Measurements from ENCODE around the gene MPEG1.

MPEG1 gene

DNA sequence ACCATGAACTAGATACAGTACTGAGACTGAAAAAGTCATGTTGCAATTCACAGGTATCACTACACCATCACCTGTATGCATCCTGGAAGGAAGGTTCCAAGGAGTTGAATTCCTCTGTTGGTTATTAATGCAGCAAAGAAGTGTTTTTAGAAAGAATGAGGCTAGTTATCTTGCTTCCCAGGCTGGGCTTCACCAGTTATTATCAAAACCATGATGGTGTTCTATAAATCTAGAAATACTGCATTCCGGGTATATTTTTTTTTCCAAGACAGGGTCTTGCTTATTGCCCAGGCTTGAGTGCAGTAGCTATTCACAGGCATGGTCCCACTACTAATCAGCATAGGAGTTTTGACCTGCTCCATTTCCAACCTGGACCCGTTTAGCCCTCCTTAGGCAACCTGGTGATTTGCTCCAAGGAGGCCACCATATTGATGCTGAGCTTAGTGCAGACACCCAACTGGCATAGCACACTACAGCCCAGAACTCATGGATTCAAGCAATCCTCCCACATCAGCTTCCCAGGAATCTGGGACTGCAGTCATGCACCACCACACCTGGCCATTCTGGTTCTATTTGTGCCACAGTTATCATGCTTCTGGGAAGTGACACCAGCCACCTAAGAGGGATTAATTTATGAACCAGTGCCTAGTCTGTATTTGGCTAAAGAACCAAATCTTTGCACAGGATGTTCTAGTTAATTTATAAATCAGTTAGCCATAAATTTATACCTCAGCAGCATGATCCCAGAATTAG is 1.6 kb upstream of the MPEG1 start:
- TF ChIP-seq CREB1 (IDR thresholded peaks at IDR 0.05; ENCODE audit: low read depth) (no peak), YY1 (IDR thresholded peaks at IDR 0.05; ENCODE audit: low read depth) (no peak), EP300 (IDR thresholded peaks at IDR 0.05; ENCODE audit: borderline replicate concordance) (no peak), USF1 (IDR thresholded peaks at IDR 0.05) (no peak), FOXM1 (IDR thresholded peaks at IDR 0.05; ENCODE audit: borderline replicate concordance, low read depth) (no peak), EGR1 (IDR thresholded peaks at IDR 0.05) (no peak), TCF12 (IDR thresholded peaks at IDR 0.05; ENCODE audit: low read depth) (no peak), TAF1 (IDR thresholded peaks at IDR 0.05; ENCODE audit: low read depth) (no peak), NFIC (IDR thresholded peaks at IDR 0.05) (no peak)

DNA sequence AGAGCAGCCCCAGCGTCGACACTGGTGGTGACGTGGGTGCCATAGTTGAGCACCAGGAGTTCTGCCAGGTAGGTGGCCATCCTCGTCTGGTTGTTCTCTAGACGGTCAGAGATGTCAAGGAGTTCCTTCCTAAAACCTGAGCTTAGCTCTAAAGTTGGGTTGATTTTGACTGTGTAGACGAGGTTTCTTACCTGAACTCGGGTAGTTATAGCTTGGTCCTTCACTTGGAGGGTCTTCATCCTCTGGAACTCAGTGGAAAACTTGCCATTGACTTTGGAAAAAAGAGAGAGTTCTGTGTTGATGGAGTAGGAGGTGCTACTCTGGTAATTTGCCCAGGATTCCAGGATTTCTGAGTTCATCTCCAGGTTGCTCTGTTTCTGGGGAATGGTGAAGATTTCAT is 505 bp downstream of the MPEG1 start:
- TF ChIP-seq EGR1 (IDR thresholded peaks at IDR 0.05) (no peak), TAF1 (IDR thresholded peaks at IDR 0.05; ENCODE audit: low read depth) (no peak), EP300 (IDR thresholded peaks at IDR 0.05; ENCODE audit: borderline replicate concordance) (no peak), TEAD4 (IDR thresholded peaks at IDR 0.05) (no peak), YY1 (IDR thresholded peaks at IDR 0.05; ENCODE audit: low read depth) (no peak), ZBTB7A (IDR thresholded peaks at IDR 0.05; ENCODE audit: low read depth) (no peak), USF1 (IDR thresholded peaks at IDR 0.05) (no peak), RAD21 (IDR thresholded peaks at IDR 0.05; ENCODE audit: low read depth) (no peak), TCF12 (IDR thresholded peaks at IDR 0.05; ENCODE audit: low read depth) (no peak), CEBPB (IDR thresholded peaks at IDR 0.05) (no peak), FOXM1 (IDR thresholded peaks at IDR 0.05; ENCODE audit: borderline replicate concordance, low read depth) (no peak), CREB1 (IDR thresholded peaks at IDR 0.05; ENCODE audit: low read depth) (no peak), NFIC (IDR thresholded peaks at IDR 0.05) (no peak)
- TF ChIP-seq, protein P1, sequence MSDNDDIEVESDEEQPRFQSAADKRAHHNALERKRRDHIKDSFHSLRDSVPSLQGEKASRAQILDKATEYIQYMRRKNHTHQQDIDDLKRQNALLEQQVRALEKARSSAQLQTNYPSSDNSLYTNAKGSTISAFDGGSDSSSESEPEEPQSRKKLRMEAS (IDR thresholded peaks at IDR 0.05), result no peak
- TF ChIP-seq, protein P2, sequence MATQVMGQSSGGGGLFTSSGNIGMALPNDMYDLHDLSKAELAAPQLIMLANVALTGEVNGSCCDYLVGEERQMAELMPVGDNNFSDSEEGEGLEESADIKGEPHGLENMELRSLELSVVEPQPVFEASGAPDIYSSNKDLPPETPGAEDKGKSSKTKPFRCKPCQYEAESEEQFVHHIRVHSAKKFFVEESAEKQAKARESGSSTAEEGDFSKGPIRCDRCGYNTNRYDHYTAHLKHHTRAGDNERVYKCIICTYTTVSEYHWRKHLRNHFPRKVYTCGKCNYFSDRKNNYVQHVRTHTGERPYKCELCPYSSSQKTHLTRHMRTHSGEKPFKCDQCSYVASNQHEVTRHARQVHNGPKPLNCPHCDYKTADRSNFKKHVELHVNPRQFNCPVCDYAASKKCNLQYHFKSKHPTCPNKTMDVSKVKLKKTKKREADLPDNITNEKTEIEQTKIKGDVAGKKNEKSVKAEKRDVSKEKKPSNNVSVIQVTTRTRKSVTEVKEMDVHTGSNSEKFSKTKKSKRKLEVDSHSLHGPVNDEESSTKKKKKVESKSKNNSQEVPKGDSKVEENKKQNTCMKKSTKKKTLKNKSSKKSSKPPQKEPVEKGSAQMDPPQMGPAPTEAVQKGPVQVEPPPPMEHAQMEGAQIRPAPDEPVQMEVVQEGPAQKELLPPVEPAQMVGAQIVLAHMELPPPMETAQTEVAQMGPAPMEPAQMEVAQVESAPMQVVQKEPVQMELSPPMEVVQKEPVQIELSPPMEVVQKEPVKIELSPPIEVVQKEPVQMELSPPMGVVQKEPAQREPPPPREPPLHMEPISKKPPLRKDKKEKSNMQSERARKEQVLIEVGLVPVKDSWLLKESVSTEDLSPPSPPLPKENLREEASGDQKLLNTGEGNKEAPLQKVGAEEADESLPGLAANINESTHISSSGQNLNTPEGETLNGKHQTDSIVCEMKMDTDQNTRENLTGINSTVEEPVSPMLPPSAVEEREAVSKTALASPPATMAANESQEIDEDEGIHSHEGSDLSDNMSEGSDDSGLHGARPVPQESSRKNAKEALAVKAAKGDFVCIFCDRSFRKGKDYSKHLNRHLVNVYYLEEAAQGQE (IDR thresholded peaks at IDR 0.05; ENCODE audit: low read depth), result no peak

- TF ChIP-seq FOXM1 (IDR thresholded peaks at IDR 0.05; ENCODE audit: borderline replicate concordance, low read depth) (no peak), YY1 (IDR thresholded peaks at IDR 0.05; ENCODE audit: low read depth) (no peak), RAD21 (IDR thresholded peaks at IDR 0.05; ENCODE audit: low read depth) (no peak), EGR1 (IDR thresholded peaks at IDR 0.05) (no peak), NFIC (IDR thresholded peaks at IDR 0.05) (no peak), CREB1 (IDR thresholded peaks at IDR 0.05; ENCODE audit: low read depth) (no peak), USF1 (IDR thresholded peaks at IDR 0.05) (no peak), TCF12 (IDR thresholded peaks at IDR 0.05; ENCODE audit: low read depth) (no peak), EP300 (IDR thresholded peaks at IDR 0.05; ENCODE audit: borderline replicate concordance) (no peak), CEBPB (IDR thresholded peaks at IDR 0.05) (no peak), ZBTB7A (IDR thresholded peaks at IDR 0.05; ENCODE audit: low read depth) (no peak), TEAD4 (IDR thresholded peaks at IDR 0.05) (no peak), TAF1 (IDR thresholded peaks at IDR 0.05; ENCODE audit: low read depth) (no peak)
- TF ChIP-seq, protein P1 (IDR thresholded peaks at IDR 0.05), result no peak
- TF ChIP-seq, protein P2 (IDR thresholded peaks at IDR 0.05; ENCODE audit: low read depth), result no peak
Measured at GRCh38 chr11:59208956-59209355, 3.8 kb downstream of the MPEG1 start.

- TF ChIP-seq CREB1 (IDR thresholded peaks at IDR 0.05; ENCODE audit: low read depth) (no peak), RAD21 (IDR thresholded peaks at IDR 0.05; ENCODE audit: low read depth) (peak; percentile 60)
Measured at GRCh38 chr11:59207988-59208451, 4.7 kb downstream of the MPEG1 start.

DNA sequence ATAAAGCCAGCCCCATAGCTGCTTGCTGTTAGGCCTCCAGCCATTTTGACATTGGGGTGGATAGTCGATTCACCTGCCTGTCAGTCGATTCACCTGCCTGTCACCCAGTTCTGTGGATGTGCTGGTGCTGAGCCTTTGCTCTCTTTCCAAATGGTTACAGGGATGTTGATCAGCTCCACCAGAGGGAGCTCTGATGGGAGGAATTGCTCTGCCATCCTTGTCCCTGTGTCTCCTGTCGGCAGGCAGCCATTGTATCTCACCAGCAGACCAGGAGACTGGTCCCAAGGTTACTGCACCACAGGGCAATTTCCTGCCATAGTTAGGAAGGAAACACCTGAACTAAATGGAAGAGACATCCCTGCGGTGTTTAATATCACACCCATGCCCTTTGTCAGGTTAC is 6.1 kb downstream of the MPEG1 start:
- TF ChIP-seq EGR1 (IDR thresholded peaks at IDR 0.05) (no peak), FOXM1 (IDR thresholded peaks at IDR 0.05; ENCODE audit: borderline replicate concordance, low read depth) (no peak), TCF12 (IDR thresholded peaks at IDR 0.05; ENCODE audit: low read depth) (no peak), RAD21 (IDR thresholded peaks at IDR 0.05; ENCODE audit: low read depth) (peak; percentile 7; the same call in 1 of the 2 replicates), CREB1 (IDR thresholded peaks at IDR 0.05; ENCODE audit: low read depth) (no peak), TAF1 (IDR thresholded peaks at IDR 0.05; ENCODE audit: low read depth) (no peak), CEBPB (IDR thresholded peaks at IDR 0.05) (no peak)

Measured in Ishikawa (cell line).